Measurements from ENCODE around the gene SLC22A23. TPM values are rescaled to one million over a fixed set of nuclear protein-coding genes. Genes with fewer than 3 reads are reported as not detected.

SLC22A23 gene
- polyA plus RNA-seq, 1 donor (not counting 4 experiments of a cell fraction or from before 2014, with no cell fraction given): 4.3 TPM

DNA sequence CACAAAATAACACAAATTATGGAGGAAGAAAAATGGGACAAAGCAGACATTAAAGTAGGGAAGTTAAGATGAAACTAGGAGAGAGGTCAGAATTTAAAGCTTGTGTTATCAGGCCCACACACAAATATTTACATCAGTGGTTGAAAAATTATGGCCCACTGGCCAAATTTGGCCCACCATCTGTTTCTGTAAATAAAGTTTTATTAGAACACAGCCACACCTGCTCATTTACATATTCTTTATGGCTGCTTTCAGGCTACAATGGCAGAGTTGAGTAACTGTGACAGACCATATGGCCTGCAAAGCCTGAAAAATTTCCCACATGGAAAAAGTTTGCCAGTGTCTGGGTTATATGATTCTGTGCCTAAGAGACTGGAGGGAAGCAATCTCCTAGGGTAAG is 49.0 kb downstream of the SLC22A23 start:
- no peak for DNase-seq (ENCODE audit: low read depth, low spot score)
- Histone ChIP-seq H3K4me3 (ENCODE audit: control insufficient read depth in 2 of 3, extremely low read depth in 1 of 3, insufficient read depth in 2 of 3, low read depth in 1 of 3, low read length in 3 of 3) (no peak overlapping the region), H3K4me2 (ENCODE audit: control insufficient read depth, extremely low read depth, insufficient read depth, low read depth, low read length) (no peak overlapping the region), H3K9me1 (ENCODE audit: control insufficient read depth, extremely low read depth, insufficient read depth, low read length) (no peaks in the 10 kb centered on the region), H2AFZ (ENCODE audit: control insufficient read depth, low read length) (no peak overlapping the region), H4K20me1 (ENCODE audit: control insufficient read depth, extremely low read depth, insufficient read depth, low read length) (no peaks in the 10 kb centered on the region), H3K4me1 (ENCODE audit: control insufficient read depth, extremely low read depth, insufficient read depth, low read length) (peaks cover 17% of the 10 kb centered on the region), H3K27me3 (ENCODE audit: control insufficient read depth, extremely low read depth, insufficient read depth, low read length) (no peaks in the 10 kb centered on the region), H3K36me3 (ENCODE audit: control insufficient read depth in 2 of 2, extremely low read depth in 1 of 2, insufficient read depth in 2 of 2, low read length in 2 of 2) (peaks cover 0 to 1% of the 10 kb centered on the region in 2 experiments), H3K79me2 (ENCODE audit: control insufficient read depth, insufficient read depth, low read length) (no peaks in the 10 kb centered on the region), H3K9ac (ENCODE audit: control insufficient read depth, extremely low read depth, insufficient read depth, low read length) (no peak overlapping the region), H3K27ac (ENCODE audit: control insufficient read depth, insufficient read depth, low read length) (no peak overlapping the region), H3K9me3 (ENCODE audit: control insufficient read depth, low read depth, low read length) (no peaks in the 10 kb centered on the region)
- TF ChIP-seq CTCF (optimal IDR thresholded peaks at IDR 0.05 in 1 of 3, IDR thresholded peaks at IDR 0.05 in 1 of 3, conservative IDR thresholded peaks at IDR 0.05 in 1 of 3; ENCODE audit: extremely low read depth in 1 of 3, insufficient read depth in 2 of 3, low read length in 3 of 3): no peak
- TF ChIP-seq EZH2 (IDR thresholded peaks at IDR 0.05; ENCODE audit: low read length): no peak
- no peak for FAIRE-seq
- dilution Hi-C loops (cut with MboI; ENCODE audit: extremely low pct_ligation_motif_present, low sequenced_read_pairs): loop anchor here (25.0 kb wide), 1 partner anchor 304 kb away; no protein-coding TSS in a partner anchor

DNA sequence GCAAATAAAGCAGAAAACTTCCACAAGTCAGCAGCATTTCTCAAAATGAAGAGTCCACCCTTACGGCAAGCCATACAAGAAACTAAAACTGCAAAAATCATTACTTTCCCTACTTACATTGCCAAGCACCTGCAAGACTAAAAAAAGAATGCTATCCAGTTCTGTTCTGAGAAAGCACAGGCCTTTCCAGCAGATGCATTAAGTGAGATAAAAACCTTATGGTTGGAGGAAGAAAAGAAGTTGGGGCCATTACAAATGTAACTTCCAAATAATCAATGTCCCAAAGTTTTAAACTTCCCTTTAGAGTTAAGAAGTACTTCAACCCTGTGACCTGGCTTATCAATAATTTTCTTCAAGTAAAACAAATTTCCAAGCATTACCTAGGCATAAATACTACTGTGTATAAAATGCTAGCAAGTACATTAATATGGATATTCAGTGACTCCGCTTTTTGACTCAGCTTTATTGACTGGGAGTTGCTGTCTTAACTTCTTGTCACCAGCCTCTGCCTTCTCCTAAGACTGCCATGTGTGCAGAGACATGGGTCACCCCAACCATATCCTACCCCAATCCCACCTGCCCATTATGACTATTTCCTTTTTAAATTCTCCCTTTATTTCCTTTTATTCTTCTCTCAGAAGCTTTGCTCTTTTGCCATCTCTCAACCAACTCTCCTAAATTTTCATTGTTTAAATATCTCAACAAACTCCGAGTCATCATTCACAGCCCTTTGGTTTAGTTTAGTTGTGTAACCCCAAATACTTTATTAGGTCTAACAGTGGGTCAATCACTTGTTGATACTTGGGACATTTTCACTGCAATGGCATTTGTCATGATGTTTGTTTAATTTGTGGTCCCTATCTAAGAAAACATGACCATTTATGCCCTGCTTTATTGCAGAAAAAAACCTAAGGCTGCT is 49.7 kb downstream of the SLC22A23 start:
- Histone ChIP-seq H3K9me3 (ENCODE audit: control insufficient read depth, low read depth, low read length) (no peaks in the 10 kb centered on the region), H3K4me1 (ENCODE audit: control insufficient read depth, extremely low read depth, insufficient read depth, low read length) (peaks cover 24% of the 10 kb centered on the region), H3K4me2 (ENCODE audit: control insufficient read depth, extremely low read depth, insufficient read depth, low read depth, low read length) (no peak overlapping the region), H3K9me1 (ENCODE audit: control insufficient read depth, extremely low read depth, insufficient read depth, low read length) (no peaks in the 10 kb centered on the region), H3K36me3 (ENCODE audit: control insufficient read depth in 2 of 2, extremely low read depth in 1 of 2, insufficient read depth in 2 of 2, low read length in 2 of 2) (peaks cover 0 to 1% of the 10 kb centered on the region in 2 experiments), H2AFZ (ENCODE audit: control insufficient read depth, low read length) (no peak overlapping the region), H3K4me3 (ENCODE audit: control insufficient read depth in 2 of 3, extremely low read depth in 1 of 3, insufficient read depth in 2 of 3, low read depth in 1 of 3, low read length in 3 of 3) (no peak overlapping the region), H3K27ac (ENCODE audit: control insufficient read depth, insufficient read depth, low read length) (no peak overlapping the region), H3K27me3 (ENCODE audit: control insufficient read depth, extremely low read depth, insufficient read depth, low read length) (no peaks in the 10 kb centered on the region), H3K79me2 (ENCODE audit: control insufficient read depth, insufficient read depth, low read length) (no peaks in the 10 kb centered on the region), H4K20me1 (ENCODE audit: control insufficient read depth, extremely low read depth, insufficient read depth, low read length) (no peaks in the 10 kb centered on the region), H3K9ac (ENCODE audit: control insufficient read depth, extremely low read depth, insufficient read depth, low read length) (no peak overlapping the region)
- FAIRE-seq (no peak), DNase-seq (ENCODE audit: low read depth, low spot score) (no peak)
- TF ChIP-seq CTCF (optimal IDR thresholded peaks at IDR 0.05 in 1 of 3, IDR thresholded peaks at IDR 0.05 in 1 of 3, conservative IDR thresholded peaks at IDR 0.05 in 1 of 3; ENCODE audit: extremely low read depth in 1 of 3, insufficient read depth in 2 of 3, low read length in 3 of 3) (no peak), EZH2 (IDR thresholded peaks at IDR 0.05; ENCODE audit: low read length) (no peak)
- dilution Hi-C loops (cut with MboI; ENCODE audit: extremely low pct_ligation_motif_present, low sequenced_read_pairs): loop anchor here (25.0 kb wide), 1 partner anchor 305 kb away; no protein-coding TSS in a partner anchor

Data from keratinocyte (primary cell).